SU-DHL-6 (cell line): ENCODE measurements around the gene LSR.
"Not testable (repeated sequence)": the region's sequence is repeated elsewhere in the genome, so short reads cannot be mapped to it uniquely, and the experiment has no call there.

Experiments
- H2AFZ ChIP-seq: fragments of 200-600 bp; sonication (generic); 2 replicates; pipeline ENCODE4 v1.6.1; 2014; ENCODE audit warnings: low read depth, mild to moderate bottlenecking, moderate library complexity, mixed read lengths, antibody characterized with exemption, low read length; ENCODE audit not compliant: severe bottlenecking
- H3F3A ChIP-seq: fragments of 200-600 bp; shearing (Covaris generic); 2 replicates; pipeline ENCODE4 v1.6.0; 2016; ENCODE audit warnings: antibody characterized with exemption, mild to moderate bottlenecking; ENCODE audit not compliant: insufficient read depth
- H3K27ac ChIP-seq: fragments of 200-600 bp; sonication (generic); 2 replicates; pipeline ENCODE4 v1.5.1; 2016; ENCODE audit warnings: low read depth, mild to moderate bottlenecking, low read length, moderate library complexity, mixed read lengths
- H3K27me3 ChIP-seq: fragments of 200-600 bp; sonication (generic), shearing (Covaris generic); 2 replicates; pipeline ENCODE4 v1.6.0; 2014; ENCODE audit warnings: mild to moderate bottlenecking, low read length
- H3K36me3 ChIP-seq: fragments of 200-600 bp; sonication (generic); 2 replicates; pipeline ENCODE4 v1.6.1; 2014; ENCODE audit warnings: mild to moderate bottlenecking, low read length, mixed read lengths
- H3K4me2 ChIP-seq: fragments of 300-600, 200-600 bp; shearing (Covaris generic), sonication (generic); 2 replicates; pipeline ENCODE4 v1.6.0; 2014; ENCODE audit warnings: low read length, low read depth, mild to moderate bottlenecking; ENCODE audit not compliant: poor library complexity, severe bottlenecking
- H3K4me3 ChIP-seq: fragments of 200-600 bp; sonication (generic); 2 replicates; pipeline ENCODE4 v1.5.1; 2014; ENCODE audit warnings: antibody characterized with exemption, low read length, mild to moderate bottlenecking, mixed read lengths; ENCODE audit not compliant: insufficient read depth, poor library complexity, severe bottlenecking
- H3K79me2 ChIP-seq: fragments of 200-600 bp; sonication (generic); 2 replicates; pipeline ENCODE4 v1.6.1; 2014; ENCODE audit warnings: mild to moderate bottlenecking, low read length, moderate library complexity; ENCODE audit not compliant: insufficient read depth
- H3K9ac ChIP-seq: fragments of 200-600 bp; sonication (generic); 2 replicates; pipeline ENCODE4 v1.7.0; 2014; ENCODE audit warnings: mild to moderate bottlenecking, low read length
- H3K9me2 ChIP-seq: fragments of 200-600 bp; sonication (generic); replicated peaks from 2 replicates; pipeline ENCODE4 v1.6.1; 2014; ENCODE audit warnings: low read length; ENCODE audit not compliant: insufficient read depth
- H3K9me3 ChIP-seq: fragments of 200-600 bp; sonication (generic); 2 replicates; pipeline ENCODE4 v1.6.1; 2014; ENCODE audit warnings: low read length, mixed read lengths; ENCODE audit not compliant: insufficient read depth
- H4K20me1 ChIP-seq: fragments of 200-600 bp; sonication (generic); 2 replicates; pipeline ENCODE4 v1.6.1; 2014; ENCODE audit warnings: low read depth, mild to moderate bottlenecking, antibody characterized with exemption, low read length, moderate library complexity, mixed read lengths
- CTCF ChIP-seq: fragments of 200-600 bp; sonication (generic); IDR thresholded peaks from one replicate; pipeline ENCODE4 v1.5.1; 2017; ENCODE audit warnings: antibody characterized with exemption, mild to moderate bottlenecking, low read length, moderate library complexity; ENCODE audit not compliant: insufficient read depth, poor library complexity, severe bottlenecking
- EZH2phosphoT487 ChIP-seq: fragments of 200-600 bp; sonication (generic), shearing (Covaris generic); conservative IDR thresholded peaks from 2 replicates; pipeline ENCODE4 v1.6.1; 2018; ENCODE audit warnings: mild to moderate bottlenecking, antibody characterized with exemption, low read length, moderate library complexity, mixed read lengths

Gene LSR

GRCh38 chr19:35281303-35281702 is 32.5 kb downstream of the LSR start:
- Histone ChIP-seq H3K4me2 (no peak overlapping the region), H3K27me3 (no peaks in the 10 kb centered on the region), H3F3A (no peaks in the 10 kb centered on the region), H3K9me3 (no peaks in the 10 kb centered on the region), H3K4me3 (no peak overlapping the region), H2AFZ (no peak overlapping the region), H3K9ac (no peak overlapping the region), H3K27ac (no peak overlapping the region), H3K79me2 (no peaks in the 10 kb centered on the region), H3K9me2 (no peaks in the 10 kb centered on the region), H4K20me1 (no peaks in the 10 kb centered on the region), H3K36me3 (0 out of 2 replicates have a peak, but pooled peaks cover 3% of the 10 kb centered on the region)
- TF ChIP-seq EZH2phosphoT487 (no peak), CTCF (no peak)

DNA sequence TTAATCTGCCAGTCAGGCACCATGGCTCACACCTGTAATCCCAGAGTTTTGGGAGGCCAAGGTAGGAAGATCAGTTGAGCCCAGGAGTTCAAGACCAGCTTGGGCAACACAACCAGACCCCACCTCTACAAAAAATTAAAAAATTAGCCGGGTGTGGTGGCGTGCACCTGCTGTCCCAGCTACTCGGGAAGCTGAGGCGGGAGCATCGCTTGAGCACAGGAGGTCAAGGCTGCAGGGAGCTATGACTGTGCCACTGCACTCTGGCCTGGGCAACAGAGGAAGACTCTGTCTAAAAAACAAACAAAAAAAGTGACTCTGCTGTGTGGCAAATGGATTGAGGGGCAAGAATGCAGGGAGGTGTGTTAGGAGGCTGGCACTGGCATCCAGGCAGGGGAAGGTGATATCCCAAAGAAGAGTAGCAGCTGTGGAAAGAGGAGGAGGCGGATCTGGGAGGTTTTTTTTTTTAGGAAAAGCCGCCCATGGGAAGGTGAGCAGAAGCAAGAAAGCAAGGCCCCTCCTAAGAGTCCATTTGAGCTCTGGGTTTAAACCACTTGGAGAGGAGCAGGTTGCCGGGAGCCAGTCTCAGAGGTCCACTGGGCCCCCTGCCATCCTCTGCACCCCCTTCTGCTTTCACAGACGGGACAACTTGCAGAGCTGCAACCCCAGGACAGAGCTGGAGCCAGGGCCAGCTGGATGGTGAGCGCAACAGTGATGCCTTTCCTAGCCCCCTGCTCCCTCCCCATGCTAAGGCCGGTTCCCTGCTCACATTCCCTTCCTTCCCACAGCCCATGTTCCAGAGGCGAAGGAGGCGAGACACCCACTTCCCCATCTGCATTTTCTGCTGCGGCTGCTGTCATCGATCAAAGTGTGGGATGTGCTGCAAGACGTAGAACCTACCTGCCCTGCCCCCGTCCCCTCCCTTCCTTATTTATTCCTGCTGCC is 35.6 kb downstream of the LSR start:
- Histone ChIP-seq H3K36me3 (no peaks in the 10 kb centered on the region), H3K9ac (no peak overlapping the region), H3F3A (no peaks in the 10 kb centered on the region), H3K9me3 (no peaks in the 10 kb centered on the region), H3K4me2 (no peak overlapping the region), H3K79me2 (no peaks in the 10 kb centered on the region), H3K27me3 (no peaks in the 10 kb centered on the region), H3K4me3 (no peak overlapping the region), H3K9me2 (no peaks in the 10 kb centered on the region), H4K20me1 (no peaks in the 10 kb centered on the region), H3K27ac (no peak overlapping the region), H2AFZ (no peak overlapping the region)
- TF ChIP-seq EZH2phosphoT487 = no peak
- no peak for TF ChIP-seq CTCF

GRCh38 chr19:35285095-35285449 is 36.3 kb downstream of the LSR start:
- Histone ChIP-seq H3K4me2 (no peak overlapping the region), H3K4me3 (no peak overlapping the region), H3K9me3 (no peaks in the 10 kb centered on the region), H3K79me2 (no peaks in the 10 kb centered on the region), H2AFZ (no peak overlapping the region), H3K27ac (no peak overlapping the region), H3K9ac (no peak overlapping the region), H4K20me1 (no peaks in the 10 kb centered on the region), H3K27me3 (no peaks in the 10 kb centered on the region), H3K9me2 (no peaks in the 10 kb centered on the region), H3K36me3 (no peaks in the 10 kb centered on the region), H3F3A (no peaks in the 10 kb centered on the region)
- TF ChIP-seq CTCF (no peak), EZH2phosphoT487 (no peak)

- not testable (repeated sequence) for H3K27me3 ChIP-seq, H3K36me3 ChIP-seq, H3K9ac ChIP-seq, H3K9me2 ChIP-seq, H3K9me3 ChIP-seq, H3K27ac ChIP-seq, H3K79me2 ChIP-seq, H2AFZ ChIP-seq, H3K4me2 ChIP-seq, H4K20me1 ChIP-seq, H3K4me3 ChIP-seq, H3F3A ChIP-seq
Observed at GRCh38 chr19:35285465-35285864, 36.7 kb downstream of the LSR start.

DNA sequence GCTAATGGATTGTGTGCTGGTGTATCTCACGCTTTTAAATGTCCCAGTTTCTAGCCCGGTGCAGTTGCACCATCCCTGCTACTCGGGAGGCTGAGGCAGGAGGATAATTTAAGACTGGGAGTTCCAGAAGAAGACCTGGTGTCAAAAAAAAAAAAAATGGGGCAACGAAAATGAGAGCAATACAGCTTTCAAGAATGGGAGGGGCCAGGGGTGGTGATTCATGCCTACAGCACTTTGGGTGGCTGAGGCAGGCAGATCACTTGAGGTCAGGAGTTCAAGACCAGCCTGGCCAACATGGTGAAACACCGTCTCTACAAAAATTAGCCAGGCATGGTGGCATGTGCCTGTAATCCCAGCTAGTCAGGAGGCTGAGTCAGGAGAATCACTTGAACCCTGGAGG is 37.3 kb downstream of the LSR start:
- not testable (repeated sequence) for H4K20me1 ChIP-seq, H3K9me3 ChIP-seq, H3K4me2 ChIP-seq, H3K9ac ChIP-seq, H2AFZ ChIP-seq, H3K27ac ChIP-seq, H3K27me3 ChIP-seq, H3K4me3 ChIP-seq, H3K79me2 ChIP-seq, H3K36me3 ChIP-seq, H3K9me2 ChIP-seq, H3F3A ChIP-seq
